ENCODE measurements around the gene ARL8A.
A peak's percentile ranks its signal among the peaks of the same experiment; 100 is the strongest.
"Not testable (repeated sequence)": the region's sequence is repeated elsewhere in the genome, so short reads cannot be mapped to it uniquely, and the experiment has no call there.

ARL8A gene

DNA sequence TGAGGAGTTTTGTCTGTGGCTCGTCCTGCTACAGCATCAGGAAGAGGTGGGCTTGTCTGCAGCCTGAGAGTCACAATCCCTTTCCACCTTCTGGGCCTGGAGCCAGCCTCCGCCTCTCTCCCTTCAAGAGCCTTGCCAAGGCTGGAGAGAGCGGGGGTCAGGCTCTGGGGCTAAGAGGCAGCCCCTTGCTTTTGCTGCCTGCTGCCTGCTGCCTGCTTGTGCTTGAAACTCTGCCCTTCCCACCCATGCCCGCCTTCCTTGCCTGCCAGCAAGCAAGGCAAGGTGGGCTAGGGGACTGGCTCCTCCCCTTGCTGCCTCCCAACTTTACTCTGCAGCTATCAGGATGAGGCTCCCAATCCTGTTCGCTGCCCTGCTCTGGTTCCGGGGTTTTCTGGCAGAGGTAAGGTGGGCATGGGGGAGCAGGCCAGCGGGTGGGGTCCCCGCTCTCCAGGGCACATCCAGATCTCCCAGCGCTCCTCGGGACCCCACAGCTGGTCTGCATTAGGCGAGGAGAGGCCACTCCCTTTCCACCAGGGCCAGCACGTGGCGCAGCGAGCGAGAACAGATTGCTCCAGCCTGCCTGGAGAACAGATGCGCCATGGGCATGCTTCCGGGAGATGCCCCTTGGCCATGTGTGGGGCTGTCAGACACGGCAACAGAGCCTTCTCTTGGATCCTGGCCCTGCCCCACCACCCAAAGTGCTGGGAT lies 23.3 kb upstream of the ARL8A start:
- Histone ChIP-seq H3K27me3 (ENCODE audit: control insufficient read depth, insufficient read depth, low read length) (no peaks in the 10 kb centered on the region), H3K36me3 (ENCODE audit: control insufficient read depth, insufficient read depth, low read length) (no peaks in the 10 kb centered on the region), H3K4me3 (ENCODE audit: low read length) (no peak overlapping the region), H3K27ac (ENCODE audit: low read depth, low read length) (no peak overlapping the region), H3K4me1 (ENCODE audit: control insufficient read depth, insufficient read depth, low read length) (no peaks in the 10 kb centered on the region), H3K9ac (ENCODE audit: low read length) (no peak overlapping the region)

DNA sequence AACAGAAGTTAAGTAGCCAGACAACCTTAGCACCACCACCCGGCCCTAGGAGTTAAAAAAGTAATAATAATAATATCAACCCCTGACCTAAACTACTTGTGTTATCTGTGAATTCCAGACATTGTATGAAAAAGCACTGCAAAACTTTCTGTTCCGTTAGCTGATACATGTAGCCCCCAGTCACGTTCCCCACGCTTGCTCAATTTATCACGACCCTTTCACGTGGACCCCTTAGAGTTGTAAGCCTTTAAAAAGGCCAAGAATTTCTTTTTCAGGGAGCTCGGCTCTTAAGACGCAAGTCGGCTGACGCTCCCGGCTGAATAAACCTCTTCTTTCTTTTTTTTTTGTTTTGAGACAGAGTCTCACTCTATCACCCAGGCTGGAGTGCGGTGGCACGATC lies 22.5 kb upstream of the ARL8A start:
- not testable (repeated sequence) for H3K4me3 ChIP-seq (ENCODE audit: low read length); H3K9ac ChIP-seq (ENCODE audit: low read length); H3K27me3 ChIP-seq (ENCODE audit: control insufficient read depth, insufficient read depth, low read length); H3K27ac ChIP-seq (ENCODE audit: low read depth, low read length); H3K36me3 ChIP-seq (ENCODE audit: control insufficient read depth, insufficient read depth, low read length); H3K4me1 ChIP-seq (ENCODE audit: control insufficient read depth, insufficient read depth, low read length)

DNA sequence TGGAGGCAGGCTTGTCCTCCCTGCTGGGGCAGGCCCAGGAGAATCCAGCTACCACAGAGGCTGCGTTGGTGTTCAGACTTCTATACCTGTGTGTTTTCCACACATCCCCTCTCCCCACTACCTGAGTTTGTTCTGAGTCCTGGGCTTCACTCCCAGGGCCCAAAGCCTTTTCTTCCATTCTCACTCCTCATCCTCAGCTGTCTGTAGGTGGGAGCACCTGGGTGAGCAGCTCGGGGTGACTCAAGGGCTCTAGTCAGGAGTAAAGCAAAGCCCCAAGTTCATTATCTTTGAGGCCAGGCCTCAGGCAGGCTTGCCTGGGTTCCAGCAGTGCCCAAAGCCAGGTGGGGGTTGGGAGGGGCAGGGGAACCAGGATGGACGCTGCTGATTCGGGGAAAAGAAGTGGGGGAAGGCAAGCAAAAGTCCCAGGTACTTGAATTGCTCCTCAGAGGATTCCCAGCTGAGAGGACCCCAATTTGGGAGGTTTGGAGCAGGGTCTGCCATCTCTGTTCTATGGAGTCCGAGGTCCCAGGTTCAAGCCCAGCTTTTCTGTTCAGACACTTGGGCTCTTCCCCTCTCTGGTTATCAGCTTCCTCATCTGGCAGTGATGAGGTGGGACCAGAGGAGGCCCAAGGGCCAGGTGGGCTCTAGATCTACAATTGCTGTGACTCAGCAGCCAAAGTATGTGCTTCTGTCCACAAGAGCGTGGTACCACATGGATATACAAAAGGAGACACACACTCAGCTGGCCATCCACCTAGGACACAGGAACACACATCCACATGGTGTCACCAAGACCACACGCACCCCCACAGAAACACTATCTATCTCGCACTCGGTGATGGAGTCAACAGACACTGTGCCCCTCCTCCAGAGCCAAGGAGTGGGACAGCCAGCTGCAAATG lies 21.7 kb upstream of the ARL8A start:
- Histone ChIP-seq H3K4me1 (ENCODE audit: control insufficient read depth, insufficient read depth, low read length) (no peaks in the 10 kb centered on the region), H3K27me3 (ENCODE audit: control insufficient read depth, insufficient read depth, low read length) (no peaks in the 10 kb centered on the region), H3K36me3 (ENCODE audit: control insufficient read depth, insufficient read depth, low read length) (no peaks in the 10 kb centered on the region), H3K4me3 (ENCODE audit: low read length) (no peak overlapping the region), H3K27ac (ENCODE audit: low read depth, low read length) (no peak overlapping the region), H3K9ac (ENCODE audit: low read length) (no peak overlapping the region)

DNA sequence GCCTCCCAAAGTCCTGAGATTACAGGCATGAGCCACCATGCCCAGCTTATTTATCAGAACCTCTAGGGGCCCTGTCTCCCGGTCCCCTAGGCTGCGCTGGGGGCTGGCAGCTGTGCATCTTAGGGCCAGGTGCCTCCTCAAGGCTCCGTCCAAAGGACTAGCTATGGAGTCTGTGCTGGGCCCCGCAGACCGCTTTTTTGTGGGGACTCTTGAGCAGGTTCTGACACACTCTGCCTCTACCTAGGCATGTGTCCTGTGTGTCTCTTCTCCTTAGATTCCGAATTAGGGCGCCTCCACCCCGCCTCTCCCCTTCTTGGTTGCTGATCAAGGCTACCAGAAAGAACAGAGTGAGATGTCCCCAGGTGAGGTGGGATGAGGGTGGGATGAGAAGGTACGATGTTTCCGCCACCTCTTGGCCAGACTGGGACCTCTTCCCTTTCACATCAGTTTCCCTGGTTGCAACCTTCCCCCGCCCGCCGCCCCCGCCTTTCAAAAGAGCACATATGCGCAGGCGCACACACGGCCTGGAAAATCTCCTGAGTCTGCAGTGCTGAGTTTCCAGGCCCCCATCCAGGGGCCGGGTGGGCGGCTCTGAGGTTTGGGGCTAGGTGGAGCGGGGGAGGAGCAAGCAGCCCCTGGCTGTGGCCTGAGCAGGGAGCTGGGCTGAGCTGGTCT lies 20.9 kb upstream of the ARL8A start:
- Histone ChIP-seq H3K9ac (ENCODE audit: low read length) (no peak overlapping the region), H3K36me3 (ENCODE audit: control insufficient read depth, insufficient read depth, low read length) (no peaks in the 10 kb centered on the region), H3K4me1 (ENCODE audit: control insufficient read depth, insufficient read depth, low read length) (no peaks in the 10 kb centered on the region), H3K4me3 (ENCODE audit: low read length) (no peak overlapping the region), H3K27ac (ENCODE audit: low read depth, low read length) (no peak overlapping the region), H3K27me3 (ENCODE audit: control insufficient read depth, insufficient read depth, low read length) (no peaks in the 10 kb centered on the region)

DNA sequence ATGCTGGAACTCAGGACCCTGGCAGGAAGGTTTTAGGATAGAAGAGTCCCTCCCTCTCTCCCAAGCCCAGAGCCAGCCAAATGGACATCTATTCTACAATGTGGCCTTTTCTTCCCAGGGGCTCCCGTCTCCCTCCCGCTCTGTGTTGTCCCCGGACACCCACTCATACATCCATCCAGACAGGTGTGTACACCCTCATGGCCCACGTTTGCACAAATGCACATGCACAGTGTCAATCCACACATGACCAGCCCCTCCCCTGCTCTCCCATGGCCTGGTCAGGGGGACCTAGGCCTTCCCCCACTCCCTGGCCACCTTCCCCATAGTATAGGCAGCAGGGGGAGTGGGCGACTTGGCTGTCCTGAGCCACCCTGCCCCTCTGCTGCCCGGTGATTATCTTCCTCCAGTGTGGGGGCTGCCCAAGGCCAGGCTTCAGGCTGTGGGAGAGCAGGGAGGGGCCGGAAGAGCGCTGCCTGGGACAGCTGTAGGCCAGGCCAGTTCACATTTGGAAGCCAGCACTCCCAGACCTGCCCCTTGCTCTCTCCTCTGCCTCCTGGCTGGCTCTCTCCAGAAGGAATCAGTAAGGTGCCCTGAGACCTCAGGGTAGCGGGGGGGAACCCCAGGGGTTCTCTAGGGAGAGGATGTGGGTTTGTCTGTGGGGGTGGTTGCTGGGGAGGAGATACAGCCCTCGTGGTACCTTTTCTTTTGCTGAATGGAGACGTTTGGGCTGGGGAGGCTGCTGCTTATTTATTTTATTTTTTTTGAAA lies 19.9 kb upstream of the ARL8A start:
- Histone ChIP-seq H3K9ac (ENCODE audit: low read length) (no peak overlapping the region), H3K36me3 (ENCODE audit: control insufficient read depth, insufficient read depth, low read length) (no peaks in the 10 kb centered on the region), H3K27me3 (ENCODE audit: control insufficient read depth, insufficient read depth, low read length) (no peaks in the 10 kb centered on the region), H3K4me1 (ENCODE audit: control insufficient read depth, insufficient read depth, low read length) (no peaks in the 10 kb centered on the region), H3K4me3 (ENCODE audit: low read length) (no peak overlapping the region), H3K27ac (ENCODE audit: low read depth, low read length) (no peak overlapping the region)

DNA sequence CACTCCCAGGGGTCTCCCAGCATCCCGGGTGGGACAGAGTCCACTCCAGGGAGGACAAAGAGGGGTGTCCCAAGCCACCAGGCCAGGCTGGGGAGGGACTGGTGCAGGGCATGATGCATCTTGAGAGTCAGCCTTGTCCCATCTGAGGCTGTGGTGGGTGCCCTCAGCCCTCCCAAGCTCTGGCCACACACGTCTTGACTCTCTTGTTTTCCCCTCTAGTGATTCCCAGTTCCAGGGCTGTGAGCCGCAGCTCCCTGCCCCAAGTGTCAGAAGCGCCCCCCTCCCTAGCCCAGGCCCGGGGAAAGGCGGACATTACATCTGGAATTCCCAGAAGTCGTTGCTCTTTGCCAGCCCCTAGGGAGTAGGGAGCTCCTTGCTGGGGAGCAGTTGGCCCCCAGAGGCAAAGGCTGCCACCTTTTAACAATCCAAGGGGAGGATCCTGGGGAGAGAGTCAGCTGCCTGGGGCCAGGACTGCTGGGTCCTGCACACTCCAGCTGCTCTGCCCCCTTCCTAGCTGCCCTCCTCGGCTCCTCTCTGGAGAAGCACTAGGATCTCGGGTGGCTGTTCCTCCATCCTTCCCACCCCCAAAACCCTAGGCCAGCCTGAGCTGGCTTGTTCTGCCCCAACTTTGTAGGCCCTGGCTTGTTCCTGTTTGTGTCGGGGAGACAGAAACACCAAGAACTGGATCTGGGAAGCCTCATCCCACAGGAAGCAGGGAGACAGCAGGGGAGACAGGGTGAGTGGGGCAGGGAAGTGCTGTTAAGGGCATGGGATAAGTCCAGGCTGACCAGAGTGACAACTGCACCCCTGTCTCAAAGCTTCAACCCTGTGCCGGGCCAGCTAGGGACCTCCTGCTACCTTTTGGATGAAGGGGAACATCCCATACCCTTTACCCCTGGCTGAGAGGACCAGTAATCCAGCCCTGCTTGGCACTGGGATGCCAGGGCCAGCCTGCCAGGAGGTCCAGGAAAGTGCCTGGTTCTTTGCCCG lies 19.0 kb upstream of the ARL8A start:
- Histone ChIP-seq H3K36me3 (ENCODE audit: control insufficient read depth, insufficient read depth, low read length) (no peaks in the 10 kb centered on the region), H3K27me3 (ENCODE audit: control insufficient read depth, insufficient read depth, low read length) (no peaks in the 10 kb centered on the region), H3K9ac (ENCODE audit: low read length) (no peak overlapping the region), H3K4me3 (ENCODE audit: low read length) (no peak overlapping the region), H3K4me1 (ENCODE audit: control insufficient read depth, insufficient read depth, low read length) (no peaks in the 10 kb centered on the region), H3K27ac (ENCODE audit: low read depth, low read length) (no peak overlapping the region)

DNA sequence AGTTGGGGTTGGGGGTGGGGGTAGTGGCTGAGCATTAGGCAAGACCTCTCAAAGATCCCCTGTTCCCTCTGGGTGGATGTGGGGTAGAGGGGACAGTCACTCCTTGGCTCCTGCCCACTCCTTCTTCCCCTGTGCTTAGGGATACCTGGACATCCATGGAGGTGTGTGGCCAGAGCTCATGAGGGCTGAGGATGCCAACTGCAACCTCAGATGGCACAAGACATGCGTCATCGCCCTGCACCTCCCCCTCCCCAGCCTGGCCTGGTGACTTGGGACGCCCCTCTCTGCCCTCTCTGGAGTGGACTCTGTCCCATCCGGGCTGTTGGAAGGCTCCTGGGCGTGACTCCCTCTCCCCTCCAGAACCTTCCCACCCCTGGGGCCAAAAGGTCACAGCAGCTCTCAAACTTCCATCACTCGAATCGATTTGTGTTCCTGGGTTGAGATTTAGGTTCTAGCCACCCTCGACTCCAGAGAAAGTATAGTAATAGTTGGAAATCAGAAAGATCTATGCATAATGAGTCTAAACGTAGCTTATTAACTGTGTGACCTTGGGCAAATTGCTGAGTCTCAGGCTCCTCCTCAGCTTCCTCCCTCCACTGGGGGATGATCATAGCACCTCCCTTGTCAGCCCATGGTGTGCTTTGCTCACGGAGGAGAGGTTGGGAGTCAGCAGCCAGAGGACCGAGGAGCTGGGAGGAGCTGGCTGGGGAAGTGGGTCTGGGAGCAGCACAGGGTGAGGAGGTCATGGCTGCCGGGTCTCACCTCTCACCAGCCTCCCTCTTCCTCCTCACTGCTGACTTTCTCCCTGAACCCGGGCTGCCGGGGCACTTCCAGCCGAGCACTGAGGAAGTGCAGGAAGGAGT lies 18.1 kb upstream of the ARL8A start:
- Histone ChIP-seq H3K27me3 (ENCODE audit: control insufficient read depth, insufficient read depth, low read length) (no peaks in the 10 kb centered on the region), H3K4me1 (ENCODE audit: control insufficient read depth, insufficient read depth, low read length) (no peaks in the 10 kb centered on the region), H3K27ac (ENCODE audit: low read depth, low read length) (no peak overlapping the region), H3K36me3 (ENCODE audit: control insufficient read depth, insufficient read depth, low read length) (no peaks in the 10 kb centered on the region), H3K9ac (ENCODE audit: low read length) (no peak overlapping the region), H3K4me3 (ENCODE audit: low read length) (no peak overlapping the region)

DNA sequence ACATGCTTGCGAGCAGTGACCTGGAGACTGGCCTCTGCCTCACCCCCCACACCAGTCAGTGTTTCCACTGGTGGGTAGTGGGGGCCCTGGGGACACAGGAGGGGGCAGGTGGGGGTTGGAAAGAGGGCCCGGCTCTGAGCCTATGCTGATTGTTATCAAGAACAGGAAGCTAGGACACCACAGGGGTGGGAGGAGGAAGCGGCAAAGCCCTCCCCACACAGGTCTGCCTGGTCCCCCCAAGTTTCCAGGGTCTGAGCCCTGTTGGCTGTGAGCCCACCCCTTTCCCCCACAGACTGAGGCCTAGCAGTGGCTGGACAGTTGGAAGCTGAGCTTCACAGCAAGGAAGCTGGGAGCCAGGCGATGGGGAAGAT lies 17.5 kb upstream of the ARL8A start:
- Histone ChIP-seq H3K4me3 (ENCODE audit: low read length) (no peak overlapping the region), H3K9ac (ENCODE audit: low read length) (no peak overlapping the region), H3K4me1 (ENCODE audit: control insufficient read depth, insufficient read depth, low read length) (no peaks in the 10 kb centered on the region), H3K36me3 (ENCODE audit: control insufficient read depth, insufficient read depth, low read length) (no peaks in the 10 kb centered on the region), H3K27me3 (ENCODE audit: control insufficient read depth, insufficient read depth, low read length) (no peaks in the 10 kb centered on the region), H3K27ac (ENCODE audit: low read depth, low read length) (no peak overlapping the region)

DNA sequence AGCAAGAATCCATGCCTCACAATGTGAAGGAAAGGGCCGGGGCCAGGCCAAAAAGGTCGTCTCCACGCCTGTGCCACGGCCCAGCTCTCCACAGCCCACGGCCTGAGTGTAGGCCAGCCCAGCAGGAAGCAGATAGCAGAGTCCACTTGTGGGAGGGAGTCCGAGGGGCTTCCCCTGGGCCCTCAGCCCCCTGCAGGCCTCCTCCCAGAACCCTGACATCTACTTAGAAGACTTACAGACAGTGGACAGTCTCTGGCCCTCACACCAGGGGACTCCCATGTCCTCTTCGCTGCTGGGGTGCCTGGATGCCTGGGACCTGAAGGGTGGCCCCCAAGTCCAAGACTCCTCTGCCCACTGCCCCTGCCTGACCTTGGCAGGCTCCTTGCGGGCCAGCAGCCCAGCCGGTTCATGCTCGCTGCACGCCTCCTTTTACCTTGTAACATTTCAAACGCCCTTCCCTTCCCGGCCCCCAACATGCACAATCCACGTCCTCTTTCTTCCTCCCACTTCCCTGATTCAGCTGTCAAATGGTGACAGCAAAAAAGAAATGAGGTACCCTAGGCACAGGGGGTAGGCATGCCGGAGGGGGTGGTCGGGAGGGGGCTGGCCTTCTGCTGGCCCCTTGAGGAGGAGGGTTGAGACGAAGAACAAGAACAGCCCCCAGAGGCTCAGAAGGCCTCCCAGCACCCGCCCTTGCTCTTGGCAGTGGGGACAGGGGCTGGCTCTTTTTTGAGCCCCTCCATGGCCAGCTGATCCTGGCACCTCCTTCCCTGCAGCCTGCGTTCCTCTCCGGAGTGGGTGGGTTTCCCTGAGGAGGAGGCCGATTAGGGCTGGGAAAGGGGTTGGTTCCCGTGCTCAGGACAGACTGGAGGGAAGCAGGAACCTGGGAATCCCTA lies 16.9 kb upstream of the ARL8A start:
- Histone ChIP-seq H3K9ac (ENCODE audit: low read length) (no peak overlapping the region), H3K4me1 (ENCODE audit: control insufficient read depth, insufficient read depth, low read length) (no peaks in the 10 kb centered on the region), H3K27ac (ENCODE audit: low read depth, low read length) (no peak overlapping the region), H3K36me3 (ENCODE audit: control insufficient read depth, insufficient read depth, low read length) (no peaks in the 10 kb centered on the region), H3K4me3 (ENCODE audit: low read length) (peak overlapping the region; percentile 64), H3K27me3 (ENCODE audit: control insufficient read depth, insufficient read depth, low read length) (no peaks in the 10 kb centered on the region)

DNA sequence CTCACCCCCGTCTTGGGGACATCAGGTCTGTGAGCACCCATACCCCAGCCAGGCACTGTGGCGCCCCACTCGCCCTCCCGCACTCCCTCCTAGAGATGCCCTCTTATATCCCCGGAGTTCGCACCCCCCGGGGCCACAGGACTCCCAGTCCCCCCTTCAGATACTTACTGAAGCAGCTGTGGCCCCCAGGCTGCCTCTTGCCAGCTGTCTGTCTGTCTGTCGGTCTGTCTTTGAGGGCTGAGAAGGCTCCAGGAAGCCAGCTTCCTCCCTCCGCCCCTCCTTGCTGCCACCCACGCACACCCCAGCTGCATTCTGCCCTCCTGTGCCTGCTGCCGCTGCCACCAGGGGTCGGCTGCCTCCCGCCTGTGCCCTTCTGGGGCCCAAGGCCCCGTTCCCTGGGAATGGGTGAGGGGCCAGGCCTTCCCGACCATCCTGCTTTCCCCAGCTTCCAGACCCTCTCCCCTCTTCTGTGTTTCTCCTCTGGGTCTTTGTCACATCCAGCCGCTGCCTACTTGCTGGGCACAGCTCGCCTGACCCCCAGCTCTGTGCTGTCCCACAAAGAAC lies 15.9 kb upstream of the ARL8A start, which contains the start of gene PTPN7:
Gene PTPN7 (minus strand): TSS at position 226 of the 564 bp plus-strand sequence. CDS start 1,200 bp downstream, outside the sequence.
- peak within 1 kb of the TSS; percentile 59 for H3K9ac ChIP-seq (ENCODE audit: low read length)
- H3K4me1 ChIP-seq (ENCODE audit: control insufficient read depth, insufficient read depth, low read length), result no peaks in the 10 kb centered on the region
- H3K27ac ChIP-seq (ENCODE audit: low read depth, low read length), result no peak within 1 kb of the TSS
- H3K4me3 ChIP-seq (ENCODE audit: low read length), result peak within 1 kb of the TSS; percentile 64
- H3K27me3 ChIP-seq (ENCODE audit: control insufficient read depth, insufficient read depth, low read length), result no peaks in the 10 kb centered on the region
- H3K36me3 ChIP-seq (ENCODE audit: control insufficient read depth, insufficient read depth, low read length), result no peaks in the 10 kb centered on the region

Measured in rectal smooth muscle tissue (tissue), 1 donor.